ENCODE measurements around the gene S100G. TPM values are rescaled to one million over a fixed set of nuclear protein-coding genes. Genes with fewer than 3 reads are reported as not detected.

S100G gene
- total RNA-seq, 2 donors from 2014 or later, result not detected

GRCh38 chrX:16678689-16679088 lies 28.7 kb downstream of the S100G start:
- intact Hi-C loops (cut with DNase I), result no loop called here
- 51 to 82% methylated on average over 2 to 11 of the region's 11 CpGs for WGBS, 2 donors
- TF ChIP-seq POLR2A (IDR thresholded peaks at IDR 0.05) (no peak), CTCF (IDR thresholded peaks at IDR 0.05) (no peak)
- ATAC-seq (no peak), DNase-seq (no peak)
- H3K36me3 ChIP-seq (replicated peaks in 1 of 2; ENCODE audit: insufficient read depth in 1 of 2, low read depth in 2 of 2), result peaks cover 0 to 2% of the 10 kb centered on the region in 2 donors
- H3K9me3 ChIP-seq, result no peaks in the 10 kb centered on the region
- no peaks in the 10 kb centered on the region for H3K27me3 ChIP-seq
- H3K27ac ChIP-seq, result no peak overlapping the region
- H3K4me1 ChIP-seq, result no peaks in the 10 kb centered on the region
- no peak overlapping the region for H3K4me3 ChIP-seq

- 86 to 89% methylated on average over 5 of the region's 7 CpGs for WGBS, 2 donors
- H3K9me3 ChIP-seq, result no peaks in the 10 kb centered on the region
- no peaks in the 10 kb centered on the region for H3K27me3 ChIP-seq
- TF ChIP-seq POLR2A (IDR thresholded peaks at IDR 0.05), result no peak
- H3K4me3 ChIP-seq, result no peak overlapping the region
- intact Hi-C loops (cut with DNase I), result no loop called here
- no peak for ATAC-seq
- no peak overlapping the region for H3K27ac ChIP-seq
- no peaks in the 10 kb centered on the region for H3K4me1 ChIP-seq
- no peak for DNase-seq
- H3K36me3 ChIP-seq (replicated peaks in 1 of 2; ENCODE audit: insufficient read depth in 1 of 2, low read depth in 2 of 2), result no peaks in the 10 kb centered on the region
Observed at GRCh38 chrX:16683007-16683664, 33.2 kb downstream of the S100G start.

GRCh38 chrX:16687514-16687913 lies 37.6 kb downstream of the S100G start:
- H3K9me3 ChIP-seq, result no peaks in the 10 kb centered on the region
- DNase-seq (no peak), ATAC-seq (no peak)
- no peaks in the 10 kb centered on the region for H3K27me3 ChIP-seq
- intact Hi-C loops (cut with DNase I), result no loop called here
- TF ChIP-seq CTCF (IDR thresholded peaks at IDR 0.05) (no peak), POLR2A (IDR thresholded peaks at IDR 0.05) (no peak)
- H3K4me1 ChIP-seq, result no peaks in the 10 kb centered on the region
- H3K4me3 ChIP-seq, result no peak overlapping the region
- no peak overlapping the region for H3K27ac ChIP-seq
- 86 to 98% methylated on average over 3 of the region's 3 CpGs for WGBS, 2 donors
- no peaks in the 10 kb centered on the region for H3K36me3 ChIP-seq (replicated peaks in 1 of 2; ENCODE audit: insufficient read depth in 1 of 2, low read depth in 2 of 2)

- DNase-seq (peak; percentile 34 to 83 (median 60)), ATAC-seq (no peak)
- no peaks in the 10 kb centered on the region for H3K9me3 ChIP-seq
- H3K27me3 ChIP-seq, result no peaks in the 10 kb centered on the region
- peak; percentile 56 to 79 (median 68) for TF ChIP-seq CTCF (IDR thresholded peaks at IDR 0.05)
- no peak for TF ChIP-seq POLR2A (IDR thresholded peaks at IDR 0.05)
- peaks cover 18% of the 10 kb centered on the region for H3K4me1 ChIP-seq
- H3K36me3 ChIP-seq (replicated peaks in 1 of 2; ENCODE audit: insufficient read depth in 1 of 2, low read depth in 2 of 2), result no peaks in the 10 kb centered on the region
- 42 to 48% methylated on average over 10 of the region's 10 CpGs for WGBS, 2 donors
- intact Hi-C loops (cut with DNase I), result no loop called here
- no peak overlapping the region for H3K4me3 ChIP-seq
- H3K27ac ChIP-seq, result no peak overlapping the region
Observed at GRCh38 chrX:16695079-16695676, 45.2 kb downstream of the S100G start.

GRCh38 chrX:16696956-16697355 lies 47.0 kb downstream of the S100G start:
- Histone ChIP-seq H3K27me3 (no peaks in the 10 kb centered on the region), H3K36me3 (replicated peaks in 1 of 2; ENCODE audit: insufficient read depth in 1 of 2, low read depth in 2 of 2) (no peaks in the 10 kb centered on the region), H3K4me1 (peaks cover 22% of the 10 kb centered on the region), H3K27ac (no peak overlapping the region), H3K9me3 (no peaks in the 10 kb centered on the region), H3K4me3 (no peak overlapping the region)
- intact Hi-C loops (cut with DNase I), result no loop called here
- ATAC-seq (no peak), DNase-seq (peak in 2 of 4 donors; percentile 4 to 31)
- TF ChIP-seq POLR2A (IDR thresholded peaks at IDR 0.05), result no peak
- TF ChIP-seq CTCF (IDR thresholded peaks at IDR 0.05), result no peak
- 27 to 31% methylated on average over 3 of the region's 3 CpGs for WGBS, 2 donors

Measured in body of pancreas (tissue), 4 donors.